Neuronal stem cell (in vitro differentiated cells): ENCODE measurements around the gene UBASH3B.
A peak's percentile ranks its signal among the peaks of the same experiment; 100 is the strongest.

ENCODE experiments used
- DNase-seq: peaks from one replicate; pipeline ENCODE4 v3.0.0-alpha.2; 2013; ENCODE audit warnings: low spot score
- H2AFZ ChIP-seq: one replicate; pipeline ENCODE4 v1.6.1; 2013; ENCODE audit warnings: mild to moderate bottlenecking, low read length, inconsistent platforms
- H2AK5ac ChIP-seq: 2 replicates; pipeline ENCODE4 v1.6.1; 2013; ENCODE audit warnings: low read depth, mild to moderate bottlenecking, inconsistent platforms, low read length, moderate library complexity, mixed read lengths
- H2BK120ac ChIP-seq: 2 replicates; pipeline ENCODE4 v1.6.1; 2013; ENCODE audit warnings: low read depth, mild to moderate bottlenecking, inconsistent platforms, low read length, moderate library complexity, mixed read lengths
- H2BK12ac ChIP-seq: one replicate; pipeline ENCODE4 v1.6.1; 2013; ENCODE audit warnings: low read length, inconsistent platforms
- H2BK15ac ChIP-seq: 2 replicates; pipeline ENCODE4 v1.6.1; 2013; ENCODE audit warnings: mild to moderate bottlenecking, low read length, inconsistent platforms, mixed read lengths
- H2BK5ac ChIP-seq: one replicate; pipeline ENCODE4 v1.6.1; 2013; ENCODE audit warnings: inconsistent platforms, mild to moderate bottlenecking, low read length, moderate library complexity
- H3K14ac ChIP-seq: one replicate; pipeline ENCODE4 v1.6.1; 2013; ENCODE audit warnings: low read length, inconsistent platforms
- H3K18ac ChIP-seq: 2 replicates; pipeline ENCODE4 v1.6.1; 2013; ENCODE audit warnings: low read length, inconsistent platforms
- H3K23ac ChIP-seq: 2 replicates; pipeline ENCODE4 v1.6.1; 2013; ENCODE audit warnings: low read depth, mild to moderate bottlenecking, mixed read lengths, low read length, inconsistent platforms; ENCODE audit not compliant: poor library complexity
- H3K27ac ChIP-seq: replicated peaks from 3 replicates; pipeline ENCODE4 v1.5.1; 2013; ENCODE audit warnings: low read length, inconsistent platforms
- H3K27me3 ChIP-seq, 3 experiments: 2 replicates each; pipeline ENCODE4 v1.6.1; 2013; ENCODE audit warnings: low read length in 3 of 3, mild to moderate bottlenecking in 2 of 3, inconsistent platforms in 1 of 3, low read depth in 1 of 3, mixed read lengths in 1 of 3, moderate library complexity in 1 of 3; ENCODE audit not compliant: control insufficient read depth in 3 of 3, insufficient read depth in 3 of 3
- H3K36me3 ChIP-seq, 2 donors: replicated peaks in 1 of 2; 2 replicates each; pipeline ENCODE4 v1.6.1; 2013; ENCODE audit warnings: low read length in 2 of 2; ENCODE audit not compliant: control insufficient read depth in 2 of 2, insufficient read depth in 2 of 2
- H3K4ac ChIP-seq: 2 replicates; pipeline ENCODE4 v1.6.1; 2013; ENCODE audit warnings: inconsistent platforms, mild to moderate bottlenecking, low read length, moderate library complexity
- H3K4me1 ChIP-seq, 2 donors: 1 replicate in 1 of 2; 2 replicates in 1 of 2; pipeline ENCODE4 v1.6.1; 2013; ENCODE audit warnings: low read length in 2 of 2, low read depth in 1 of 2; ENCODE audit not compliant: control insufficient read depth in 2 of 2, insufficient read depth in 1 of 2
- H3K4me2 ChIP-seq: one replicate; pipeline ENCODE4 v1.6.1; 2013; ENCODE audit warnings: mild to moderate bottlenecking, low read length, inconsistent platforms; ENCODE audit not compliant: insufficient read depth, poor library complexity, severe bottlenecking
- H3K4me3 ChIP-seq, 2 donors: 2 replicates each; pipeline ENCODE4 v1.5.1; 2013; ENCODE audit warnings: low read length in 2 of 2, mild to moderate bottlenecking in 2 of 2, inconsistent platforms in 1 of 2, moderate library complexity in 1 of 2
- H3K79me1 ChIP-seq: one replicate; pipeline ENCODE4 v1.6.1; 2013; ENCODE audit warnings: low read depth, mild to moderate bottlenecking, inconsistent platforms, low read length, moderate library complexity
- H3K9ac ChIP-seq: one replicate; pipeline ENCODE4 v1.6.1; 2013; ENCODE audit warnings: mild to moderate bottlenecking, low read depth, low read length, inconsistent platforms; ENCODE audit not compliant: poor library complexity
- H3K9me3 ChIP-seq, 2 donors: replicated peaks in 1 of 2; 2 replicates each; pipeline versions ENCODE3 to v1.6.1; 2013; ENCODE audit warnings: low read length in 2 of 2, mild to moderate bottlenecking in 2 of 2, inconsistent platforms in 1 of 2, low read depth in 1 of 2, mixed read lengths in 1 of 2, moderate library complexity in 1 of 2; ENCODE audit not compliant: control insufficient read depth in 2 of 2, insufficient read depth in 1 of 2
- H4K8ac ChIP-seq: one replicate; pipeline ENCODE4 v1.6.1; 2013; ENCODE audit warnings: low read depth, mild to moderate bottlenecking, inconsistent platforms, low read length, moderate library complexity
- H4K91ac ChIP-seq: one replicate; pipeline ENCODE4 v1.6.1; 2013; ENCODE audit warnings: low read length, low read depth, mild to moderate bottlenecking, inconsistent platforms; ENCODE audit not compliant: poor library complexity
- WGBS, 2 donors: extraction: QIAGEN DNeasy Blood & Tissue Kit; methylation state at CpG; one replicate each; pipeline ENCODE4 v1.1.7; 2013; ENCODE audit warnings: missing lambda C conversion rate in 2 of 2, mixed read lengths in 1 of 2; ENCODE audit not compliant: insufficient read length in 2 of 2, insufficient replicate concordance in 1 of 2; ENCODE audit errors: extremely low coverage in 2 of 2; 5-methylcytosine and 5-hydroxymethylcytosine counted together

The UBASH3B gene

DNA sequence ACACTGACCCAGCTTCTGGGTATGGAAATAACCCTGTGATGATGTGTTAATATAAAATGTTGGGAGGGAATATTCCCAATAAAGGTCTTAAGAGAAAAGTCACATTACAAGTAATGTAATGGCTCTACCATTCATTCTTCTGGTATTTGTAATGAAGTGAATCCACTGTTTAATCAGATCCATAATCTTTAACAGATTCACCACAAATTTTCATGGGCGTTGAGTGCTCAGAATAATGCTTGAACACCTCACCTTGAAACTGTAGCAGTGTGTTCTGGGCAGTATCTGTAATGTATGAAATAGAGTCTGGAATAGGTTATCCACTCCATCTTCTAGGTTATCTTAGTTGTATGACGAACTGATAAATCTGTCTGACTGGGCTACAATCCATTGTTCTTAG is 156.2 kb downstream of the UBASH3B start:
- Histone ChIP-seq H2BK15ac (no peak overlapping the region), H3K23ac (no peak overlapping the region), H3K9me3 (no peaks in the 10 kb centered on the region), H3K4me1 (peaks cover 2 to 14% of the 10 kb centered on the region in 2 donors), H3K9ac (no peak overlapping the region), H2AFZ (no peak overlapping the region), H4K91ac (no peak overlapping the region), H3K36me3 (no peaks in the 10 kb centered on the region), H2AK5ac (no peak overlapping the region), H3K18ac (no peak overlapping the region), H4K8ac (no peak overlapping the region), H2BK120ac (no peak overlapping the region), H3K4me3 (no peak overlapping the region), H3K14ac (no peak overlapping the region), H2BK5ac (no peak overlapping the region), H3K4ac (no peak overlapping the region), H3K79me1 (no peaks in the 10 kb centered on the region), H3K27ac (no peak overlapping the region), H3K27me3 (no peaks in the 10 kb centered on the region), H3K4me2 (no peak overlapping the region), H2BK12ac (no peak overlapping the region)
- DNase-seq = no peak
- WGBS, 2 donors = no CpG with 5 or more reads among the region's 2 CpGs

DNA sequence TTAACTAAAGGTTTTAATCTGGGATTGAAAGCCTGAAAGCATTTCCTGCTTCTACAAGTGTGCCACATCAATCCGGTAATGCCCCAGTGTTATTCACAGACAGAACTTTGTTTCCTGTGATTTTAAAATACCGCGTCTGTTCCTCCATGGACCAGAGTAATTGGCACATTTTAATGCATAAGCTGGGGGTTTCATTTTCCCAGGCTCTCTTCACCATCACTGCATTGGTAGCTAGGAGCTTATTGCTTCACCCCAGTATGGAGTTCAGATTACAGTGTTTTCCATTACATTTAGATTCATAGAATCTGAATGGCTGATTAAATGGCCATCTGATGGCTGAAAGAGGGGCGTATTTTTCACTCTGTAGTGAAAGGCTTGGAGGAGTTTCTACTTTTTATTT is 157.1 kb downstream of the UBASH3B start:
- no CpG with 5 or more reads among the region's 4 CpGs for WGBS, 2 donors

DNA sequence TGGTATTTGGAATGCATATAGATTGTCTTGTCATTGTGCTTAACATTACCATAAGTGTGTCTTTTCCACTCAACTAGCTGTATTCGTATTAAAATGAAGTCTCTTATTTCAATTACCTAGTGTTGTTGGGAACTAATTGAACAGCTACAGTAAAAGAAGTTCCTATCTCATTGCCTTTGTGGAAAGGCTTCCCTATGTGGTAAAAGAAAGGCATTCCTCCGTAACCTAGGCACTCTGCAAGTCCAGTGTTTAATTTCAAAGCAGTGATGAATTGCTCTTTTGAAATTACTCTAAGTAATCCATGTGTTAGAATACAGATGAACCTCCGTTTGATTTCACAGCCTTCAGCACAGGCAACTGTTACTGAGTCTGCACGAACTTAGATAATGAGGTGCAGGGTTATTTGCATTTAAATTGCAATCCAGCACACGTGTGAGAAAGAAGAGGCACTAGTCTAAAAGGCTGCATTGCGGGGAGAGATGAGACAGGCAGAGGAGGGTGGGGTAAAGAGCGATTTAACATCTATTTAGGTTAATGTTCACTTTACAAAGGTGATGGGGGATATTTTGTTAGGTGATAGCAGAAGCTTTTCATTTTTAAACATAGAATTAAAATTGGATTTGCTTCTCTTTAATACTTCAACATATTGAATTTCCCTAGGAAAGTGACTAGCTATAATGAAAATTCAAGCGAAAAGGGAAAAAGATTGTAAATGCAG is 157.8 kb downstream of the UBASH3B start:
- Histone ChIP-seq H3K4ac (no peak overlapping the region), H3K4me3 (no peak overlapping the region), H2BK15ac (no peak overlapping the region), H3K79me1 (no peaks in the 10 kb centered on the region), H3K23ac (no peak overlapping the region), H3K36me3 (no peaks in the 10 kb centered on the region), H2BK120ac (no peak overlapping the region), H3K18ac (no peak overlapping the region), H2BK5ac (no peak overlapping the region), H3K9ac (no peak overlapping the region), H3K4me1 (peaks cover 2 to 14% of the 10 kb centered on the region in 2 donors), H4K8ac (no peak overlapping the region), H4K91ac (no peak overlapping the region), H2AFZ (no peak overlapping the region), H3K27me3 (no peaks in the 10 kb centered on the region), H3K9me3 (no peaks in the 10 kb centered on the region), H3K4me2 (peak overlapping the region; percentile 21), H3K14ac (no peak overlapping the region), H2BK12ac (no peak overlapping the region), H3K27ac (no peak overlapping the region), H2AK5ac (no peak overlapping the region)
- WGBS, 2 donors = no CpG with 5 or more reads among the region's 8 CpGs
- DNase-seq = no peak

More for the DNA sequence above, 157.1 kb downstream of the UBASH3B start:
- Histone ChIP-seq H2AK5ac (no peak overlapping the region), H3K4ac (no peak overlapping the region), H4K8ac (no peak overlapping the region), H2AFZ (no peak overlapping the region), H2BK12ac (no peak overlapping the region), H3K79me1 (no peaks in the 10 kb centered on the region), H3K4me3 (no peak overlapping the region), H4K91ac (no peak overlapping the region), H3K4me2 (no peak overlapping the region), H2BK5ac (no peak overlapping the region), H3K14ac (no peak overlapping the region), H3K9ac (no peak overlapping the region), H3K23ac (no peak overlapping the region), H3K36me3 (no peaks in the 10 kb centered on the region), H3K27me3 (no peaks in the 10 kb centered on the region), H2BK120ac (no peak overlapping the region), H3K9me3 (no peaks in the 10 kb centered on the region), H3K27ac (no peak overlapping the region), H2BK15ac (no peak overlapping the region), H3K4me1 (peaks cover 2 to 14% of the 10 kb centered on the region in 2 donors), H3K18ac (no peak overlapping the region)
- DNase-seq = no peak

GRCh38 chr11:122813894-122814270 is 158.4 kb downstream of the UBASH3B start:
- no peak overlapping the region for H4K8ac ChIP-seq
- H3K4me3 ChIP-seq = no peak overlapping the region
- H3K27ac ChIP-seq = no peak overlapping the region
- H3K4me2 ChIP-seq = no peak overlapping the region
- peaks cover 2 to 14% of the 10 kb centered on the region in 2 donors for H3K4me1 ChIP-seq
- H2AK5ac ChIP-seq = no peak overlapping the region
- H2AFZ ChIP-seq = no peak overlapping the region
- no peak overlapping the region for H3K9ac ChIP-seq
- no peak overlapping the region for H3K18ac ChIP-seq
- no peak overlapping the region for H3K23ac ChIP-seq
- no peaks in the 10 kb centered on the region for H3K9me3 ChIP-seq
- no CpG with 5 or more reads among the region's 1 CpG for WGBS, 2 donors
- no peaks in the 10 kb centered on the region for H3K36me3 ChIP-seq
- no peak overlapping the region for H2BK120ac ChIP-seq
- no peak for DNase-seq
- H2BK15ac ChIP-seq = no peak overlapping the region
- no peaks in the 10 kb centered on the region for H3K79me1 ChIP-seq
- no peak overlapping the region for H4K91ac ChIP-seq
- H3K27me3 ChIP-seq = no peaks in the 10 kb centered on the region
- no peak overlapping the region for H3K14ac ChIP-seq
- H2BK12ac ChIP-seq = no peak overlapping the region
- H3K4ac ChIP-seq = no peak overlapping the region
- no peak overlapping the region for H2BK5ac ChIP-seq
